Choroid plexus epithelial cell (primary cell): ENCODE results near the gene CHST7.

Experiments
- DNase-seq: peaks from one replicate; pipeline ENCODE4 v3.0.0-alpha.2; 2010; ENCODE audit warnings: low read depth
- H3K4me3 ChIP-seq: 2 replicates; pipeline ENCODE4 v1.5.1; 2011; ENCODE audit warnings: low read depth, mild to moderate bottlenecking, control low read depth, low read length, moderate library complexity
- CTCF ChIP-seq: conservative IDR thresholded peaks from 2 replicates; pipeline ENCODE4 v1.5.1; 2011; ENCODE audit warnings: low read depth, mild to moderate bottlenecking, control low read depth, inconsistent platforms, low read length, moderate library complexity

The CHST7 gene

GRCh38 chrX:46627062-46627461 lies 53.5 kb downstream of the CHST7 start:
- H3K4me3 ChIP-seq = no peak overlapping the region
- TF ChIP-seq CTCF = no peak
- DNase-seq = peak; percentile 7

- no peak for TF ChIP-seq CTCF
- H3K4me3 ChIP-seq = no peak overlapping the region
- no peak for DNase-seq
Measured at GRCh38 chrX:46627711-46628419, 54.3 kb downstream of the CHST7 start.

GRCh38 chrX:46628460-46629371 lies 55.2 kb downstream of the CHST7 start:
- DNase-seq = peak; percentile 84
- no peak for TF ChIP-seq CTCF
- no peak overlapping the region for H3K4me3 ChIP-seq

- TF ChIP-seq CTCF = no peak
- no peak overlapping the region for H3K4me3 ChIP-seq
- DNase-seq = peak; percentile 47
Measured at GRCh38 chrX:46630141-46630540, 56.6 kb downstream of the CHST7 start.

- no peak for TF ChIP-seq CTCF
- DNase-seq = no peak
- no peak overlapping the region for H3K4me3 ChIP-seq
Measured at GRCh38 chrX:46634577-46634976, 61.0 kb downstream of the CHST7 start.

- no peak overlapping the region for H3K4me3 ChIP-seq
- DNase-seq = no peak
- TF ChIP-seq CTCF = no peak
Measured at GRCh38 chrX:46635186-46635585, 61.6 kb downstream of the CHST7 start.
